Transverse colon (tissue), 4 donors: ENCODE measurements around the gene SEPTIN3. TPM values are rescaled to one million over a fixed set of nuclear protein-coding genes. Genes with fewer than 3 reads are reported as not detected.
"Not testable (repeated sequence)": the region's sequence is repeated elsewhere in the genome, so short reads cannot be mapped to it uniquely, and the experiment has no call there.

ENCODE experiments used
- DNase-seq: peaks from one replicate; pipeline ENCODE4 v3.0.0-alpha.2; 2019
- H3K27ac ChIP-seq, 4 donors: fragments of 200-600 bp; sonication (generic); 2 replicates each; pipeline ENCODE4 v1.5.1; 2016 to 2018; ENCODE audit warnings: inconsistent platforms in 4 of 4
- H3K27me3 ChIP-seq: fragments of 200-600 bp; sonication (generic); 2 replicates; pipeline ENCODE4 v1.5.1; 2017; ENCODE audit warnings: inconsistent platforms
- H3K36me3 ChIP-seq, 4 donors: fragments of 200-600 bp; sonication (generic); 2 replicates each; pipeline ENCODE4 v1.5.1; 2017 to 2019; ENCODE audit warnings: inconsistent platforms in 4 of 4
- H3K4me1 ChIP-seq, 4 donors: fragments of 200-600 bp; sonication (generic); 2 replicates each; pipeline ENCODE4 v1.5.1; 2017 to 2020; ENCODE audit warnings: inconsistent platforms in 4 of 4
- H3K4me3 ChIP-seq, 4 donors: fragments of 200-600 bp; sonication (generic); 1 replicate in 1 of 4; 2 replicates in 3 of 4; pipeline versions ENCODE4 v1.5.1 to v1.6.1; 2017 to 2019; ENCODE audit warnings: inconsistent platforms in 4 of 4
- H3K9me3 ChIP-seq, 2 donors: fragments of 200-600 bp; sonication (generic); 2 replicates each; pipeline ENCODE4 v1.5.1; 2017 to 2019; ENCODE audit warnings: inconsistent platforms in 2 of 2
- CTCF ChIP-seq, 5 experiments: fragments of 200-600 bp in 3 of 5; fragments of 450-650 bp in 2 of 5; sonication (generic) in 3 of 5; IDR thresholded peaks; 1 replicate in 2 of 5; 2 replicates in 3 of 5; pipeline ENCODE4 v1.5.1; 2016 to 2017; ENCODE audit warnings: antibody characterized with exemption in 5 of 5, inconsistent platforms in 3 of 5, mild to moderate bottlenecking in 2 of 5, moderate library complexity in 1 of 5
- EP300 ChIP-seq: sonication (generic); formaldehyde crosslinking; IDR thresholded peaks from one replicate; pipeline ENCODE4 v1.6.1; 2017; ENCODE audit warnings: antibody characterized with exemption, low read depth
- POLR2A ChIP-seq: fragments of 450-650 bp; IDR thresholded peaks from one replicate; pipeline ENCODE4 v1.6.1; 2016; ENCODE audit warnings: antibody characterized with exemption, mild to moderate bottlenecking, moderate library complexity
- POLR2AphosphoS5 ChIP-seq, 3 donors: sonication (generic); formaldehyde crosslinking; IDR thresholded peaks; one replicate each; pipeline ENCODE4 v1.6.1; 2016; ENCODE audit warnings: antibody characterized with exemption in 3 of 3
- WGBS, 2 donors: methylation state at CpG; one replicate each; pipeline ENCODE4 v1.1.5; 2018; ENCODE audit warnings: low coverage in 1 of 2; 5-methylcytosine and 5-hydroxymethylcytosine counted together
- in situ Hi-C, 4 donors: fragments of 200-750 bp; cut with MboI; loops; one replicate each; pipeline versions ENCODE4 v1.15.0 to v1.15.1; 2017; ENCODE audit warnings: low sequenced_read_pairs in 3 of 4, low pct_ligation_motif_present in 1 of 4, low pct_unique_long_range_greater_than_20kb in 1 of 4
- intact Hi-C: fragments of 100-400 bp; cut with DNase I; formaldehyde crosslinking; loops from one replicate; pipeline ENCODE4 v1.15.1; 2023; ENCODE audit warnings: low total_unique reads
- total RNA-seq, 4 donors: library from RNA; depleted of rRNA; stranded (reverse); fragments of >200 nt; gene quantifications; one replicate each; pipeline ENCODE4 v1.1.0, GENCODE V29; 2016

The SEPTIN3 gene
- total RNA-seq, 4 donors from 2014 or later: 0.48 to 0.68 TPM; not detected in 2

GRCh38 chr22:41946629-41947423 lies 22.4 kb upstream of the SEPTIN3 start, which contains the start of gene CENPM:
Gene CENPM (minus strand): TSS chr22:41947152. CDS start chr22:41947076, 76 bp downstream.
- Histone ChIP-seq H3K4me3 (peak within 1 kb of the TSS; percentile 62 to 77 (median 69)), H3K27me3 (no peaks in the 10 kb centered on the region), H3K9me3 (no peaks in the 10 kb centered on the region), H3K27ac (peak within 1 kb of the TSS; percentile 65 to 74 (median 69)), H3K4me1 (peaks cover 6 to 24% (median 13%) of the 10 kb centered on the region in 4 donors), H3K36me3 (no peaks in the 10 kb centered on the region)
- intact Hi-C loops (loop anchor here (10.0 kb wide), 1 partner anchor 122 kb away; no protein-coding TSS in a partner anchor), in situ Hi-C loops (loop anchor here (10.0 to 25.0 kb wide), 4 partner anchors 122 to 252 kb away; partner anchors contain the start of genes CCDC134 (in 2 of the 4) and MEI1 (in 1 of the 4))
- WGBS, 2 donors: 1 to 4% methylated on average over 19 to 56 of the region's 56 CpGs
- DNase-seq: peak; percentile 93
- TF ChIP-seq CTCF (IDR thresholded peaks at IDR 0.05) (peak in 2 of 5 experiments; percentile 6 to 39), POLR2AphosphoS5 (IDR thresholded peaks at IDR 0.05) (peak in 2 of 3 donors; percentile 26 to 35), POLR2A (no peak), EP300 (no peak)

- intact Hi-C loops (loop anchor here (10.0 kb wide), 1 partner anchor 123 kb away; no protein-coding TSS in a partner anchor), in situ Hi-C loops (loop anchor here (10.0 to 25.0 kb wide), 4 partner anchors 123 to 253 kb away; partner anchors contain the start of genes CCDC134 (in 2 of the 4) and MEI1 (in 1 of the 4))
- Histone ChIP-seq H3K36me3 (no peaks in the 10 kb centered on the region), H3K27me3 (no peaks in the 10 kb centered on the region), H3K9me3 (no peaks in the 10 kb centered on the region), H3K4me3 (peak overlapping the region in 3 of 4 donors; percentile 62 to 77 (median 71)), H3K27ac (peak overlapping the region; percentile 65 to 74 (median 69)), H3K4me1 (peaks cover 6 to 24% (median 13%) of the 10 kb centered on the region in 4 donors)
- TF ChIP-seq POLR2A (no peak), CTCF (IDR thresholded peaks at IDR 0.05) (no peak), POLR2AphosphoS5 (IDR thresholded peaks at IDR 0.05) (no peak), EP300 (no peak)
- DNase-seq: no peak
- 65 to 72% methylated on average over 17 to 21 of the region's 21 CpGs for WGBS, 2 donors
Measured at GRCh38 chr22:41947424-41948080, 21.7 kb upstream of the SEPTIN3 start.

GRCh38 chr22:41948142-41948541 lies 21.1 kb upstream of the SEPTIN3 start:
- in situ Hi-C loops (loop anchor here (10.0 to 25.0 kb wide), 4 partner anchors 123 to 253 kb away; partner anchors contain the start of genes CCDC134 (in 2 of the 4) and MEI1 (in 1 of the 4)), intact Hi-C loops (loop anchor here (10.0 kb wide), 1 partner anchor 123 kb away; no protein-coding TSS in a partner anchor)
- H3K9me3 ChIP-seq: no peaks in the 10 kb centered on the region
- no peak overlapping the region for H3K4me3 ChIP-seq
- no peak overlapping the region for H3K27ac ChIP-seq
- WGBS, 2 donors: 90 to 100% methylated on average over 1 to 2 of the region's 2 CpGs
- no peaks in the 10 kb centered on the region for H3K27me3 ChIP-seq
- TF ChIP-seq EP300 (no peak), CTCF (IDR thresholded peaks at IDR 0.05) (no peak), POLR2A (no peak), POLR2AphosphoS5 (IDR thresholded peaks at IDR 0.05) (no peak)
- H3K4me1 ChIP-seq: peaks cover 6 to 24% (median 13%) of the 10 kb centered on the region in 4 donors
- H3K36me3 ChIP-seq: no peaks in the 10 kb centered on the region
- no peak for DNase-seq

- in situ Hi-C loops: loop anchor here (10.0 to 25.0 kb wide), 4 partner anchors 124 to 254 kb away; partner anchors contain the start of genes CCDC134 (in 2 of the 4) and MEI1 (in 1 of the 4)
- H3K27ac ChIP-seq, H3K4me3 ChIP-seq, H3K9me3 ChIP-seq, DNase-seq, H3K27me3 ChIP-seq, H3K36me3 ChIP-seq: not testable (repeated sequence)
- WGBS, 2 donors: 90% methylated on average over 8 of the region's 8 CpGs; no CpG with 5 or more reads in 1 of the 2 donors
- intact Hi-C loops: loop anchor here (10.0 kb wide), 1 partner anchor 124 kb away; no protein-coding TSS in a partner anchor
- peaks cover 6 to 17% (median 11%) of the 10 kb centered on the region in 4 donors for H3K4me1 ChIP-seq
Measured at GRCh38 chr22:41948928-41949296, 20.3 kb upstream of the SEPTIN3 start.
